GM21717 (cell line): ENCODE results near the gene NFYC.
"Not testable (repeated sequence)": the region's sequence is repeated elsewhere in the genome, so short reads cannot be mapped to it uniquely, and the experiment has no call there.

Source experiments
- ATAC-seq: cut with Tn5 transposase; IDR thresholded peaks from one replicate; pipeline ENCODE4 v1.9.1; 2021; ENCODE audit warnings: mild to moderate bottlenecking, moderate library complexity; ENCODE audit not compliant: unreplicated experiment

Gene NFYC

DNA sequence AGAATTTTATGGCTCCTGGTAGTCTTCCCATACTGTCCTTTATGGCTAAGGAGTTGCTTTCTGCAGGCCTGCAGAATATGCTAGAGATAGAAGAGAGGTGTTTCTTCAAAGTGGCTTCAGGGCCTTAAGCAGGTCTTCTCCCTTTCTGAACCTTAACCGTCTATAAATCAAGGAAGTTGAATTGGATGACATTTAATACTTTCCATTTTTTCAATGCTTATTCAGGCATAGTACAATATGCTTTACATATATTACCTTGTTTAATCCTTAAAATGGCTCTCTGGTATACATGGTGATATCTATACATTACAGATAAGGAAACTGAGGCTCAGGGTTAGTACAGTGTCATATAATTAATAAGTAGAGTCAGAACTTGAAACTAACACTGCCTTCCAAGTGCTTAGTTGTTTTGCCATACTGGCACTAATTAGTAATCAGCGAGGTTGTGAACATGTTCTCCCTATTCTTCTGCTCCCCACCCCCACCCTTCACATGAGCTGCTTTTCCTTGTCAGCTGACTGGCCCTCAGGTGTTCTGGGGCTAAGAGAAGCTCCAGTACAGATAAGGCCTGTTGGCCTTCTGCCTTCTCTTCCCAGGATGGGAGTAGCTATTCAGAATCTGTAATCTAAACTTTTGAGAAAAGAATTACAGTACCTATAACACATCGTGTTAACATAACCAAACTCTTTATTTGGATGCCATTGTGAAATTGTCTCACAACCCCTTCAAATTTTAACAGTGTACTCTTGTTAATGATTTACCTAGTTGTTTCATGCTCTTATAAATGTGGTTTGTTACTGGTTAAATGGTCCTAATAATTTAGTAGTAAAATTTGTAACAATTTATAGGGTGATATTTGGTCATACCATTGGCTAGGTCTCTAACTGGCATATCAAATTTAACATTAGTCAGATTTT lies 13.6 kb downstream of the NFYC start:
- ATAC-seq: no peak

DNA sequence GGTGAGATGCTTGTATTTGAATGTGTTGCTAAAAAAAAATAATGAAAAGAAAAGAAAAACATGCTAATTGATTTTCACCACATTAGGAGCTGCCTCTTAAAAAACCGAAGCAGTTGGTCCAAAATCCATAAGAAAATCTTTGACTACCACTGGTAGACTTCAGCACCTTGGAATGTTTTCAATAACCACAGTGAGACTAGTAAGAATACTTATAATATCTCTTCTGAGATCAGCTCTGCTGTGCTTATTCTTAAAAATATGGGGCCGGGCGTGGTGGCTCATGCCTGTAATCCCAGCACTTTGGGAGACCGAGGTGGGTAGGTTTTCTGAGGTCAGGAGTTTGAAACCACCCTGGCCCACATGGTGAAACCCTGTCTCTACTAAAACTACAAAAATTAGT lies 15.1 kb downstream of the NFYC start:
- no peak for ATAC-seq

DNA sequence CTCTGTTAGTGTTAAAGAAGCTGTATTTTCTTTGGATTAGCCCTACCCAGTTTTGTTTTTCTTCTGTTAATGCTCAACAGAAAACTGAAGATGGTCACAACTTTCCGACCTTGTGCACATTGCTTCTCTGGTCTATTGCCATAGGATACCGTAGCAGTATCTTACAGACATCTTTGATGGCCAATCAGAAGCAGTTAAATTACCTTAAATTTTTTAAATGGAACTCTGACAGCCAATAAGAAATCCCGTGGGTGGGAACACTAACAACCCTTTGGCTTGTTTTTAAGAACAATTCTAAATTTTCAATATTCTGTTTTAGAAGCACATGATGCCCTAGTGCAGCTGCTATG lies 17.2 kb downstream of the NFYC start:
- ATAC-seq: peak; percentile 52

DNA sequence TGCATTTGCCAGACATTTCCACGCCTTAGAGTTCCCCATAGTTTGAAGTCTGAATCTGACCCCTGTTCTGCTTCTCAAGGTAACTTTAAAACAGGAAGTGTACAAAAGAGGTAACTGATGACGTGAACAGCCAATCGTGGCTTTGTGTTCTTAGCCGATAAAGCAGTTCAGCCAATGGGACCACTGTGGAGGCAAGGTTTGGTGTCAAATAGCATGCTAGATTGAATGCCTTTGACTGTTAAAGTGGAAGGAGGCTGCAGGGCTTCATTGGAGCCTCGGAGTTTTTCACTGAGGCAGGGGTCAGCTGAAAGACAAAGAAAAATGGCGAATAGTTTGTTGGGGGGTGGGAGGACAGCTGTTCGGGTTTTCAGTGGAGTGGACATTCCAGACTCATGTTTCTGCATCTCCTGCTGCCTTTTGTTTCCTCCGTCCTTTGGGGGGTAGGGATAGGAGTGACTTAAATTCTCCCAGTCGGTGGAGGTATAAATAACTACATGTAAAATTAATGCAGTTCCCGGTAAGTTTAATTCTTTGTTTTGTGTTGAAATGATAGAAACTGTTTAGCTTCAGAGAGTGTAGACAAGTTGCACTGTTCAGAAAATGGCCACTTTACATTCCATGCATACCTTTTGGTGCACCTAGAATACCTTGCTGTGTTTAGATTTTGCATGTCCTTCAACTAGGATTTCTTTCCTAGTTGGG lies 17.7 kb downstream of the NFYC start:
- peak; percentile 83 for ATAC-seq

DNA sequence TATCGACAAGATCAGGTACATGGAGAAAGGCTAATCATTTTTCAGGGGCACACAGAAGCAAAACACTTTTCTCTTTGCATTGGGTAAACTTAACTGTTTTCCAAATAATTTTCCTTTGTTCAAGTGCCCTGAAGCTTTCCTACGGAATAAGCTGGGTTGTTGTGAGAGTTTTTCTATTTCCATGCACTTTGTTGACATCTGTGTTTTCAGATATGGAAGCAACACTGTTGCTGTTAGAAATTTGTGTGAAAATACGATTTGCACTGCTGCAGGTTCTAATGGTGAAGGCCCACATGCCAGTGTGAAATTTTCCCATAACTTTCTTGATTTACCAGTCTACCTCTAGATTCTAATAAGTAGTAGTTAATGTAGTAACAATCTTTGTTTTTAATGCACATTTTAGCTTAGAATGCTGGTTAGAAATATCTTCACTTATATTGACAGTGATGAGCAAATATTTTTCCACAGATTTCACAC lies 18.3 kb downstream of the NFYC start:
- no peak for ATAC-seq

DNA sequence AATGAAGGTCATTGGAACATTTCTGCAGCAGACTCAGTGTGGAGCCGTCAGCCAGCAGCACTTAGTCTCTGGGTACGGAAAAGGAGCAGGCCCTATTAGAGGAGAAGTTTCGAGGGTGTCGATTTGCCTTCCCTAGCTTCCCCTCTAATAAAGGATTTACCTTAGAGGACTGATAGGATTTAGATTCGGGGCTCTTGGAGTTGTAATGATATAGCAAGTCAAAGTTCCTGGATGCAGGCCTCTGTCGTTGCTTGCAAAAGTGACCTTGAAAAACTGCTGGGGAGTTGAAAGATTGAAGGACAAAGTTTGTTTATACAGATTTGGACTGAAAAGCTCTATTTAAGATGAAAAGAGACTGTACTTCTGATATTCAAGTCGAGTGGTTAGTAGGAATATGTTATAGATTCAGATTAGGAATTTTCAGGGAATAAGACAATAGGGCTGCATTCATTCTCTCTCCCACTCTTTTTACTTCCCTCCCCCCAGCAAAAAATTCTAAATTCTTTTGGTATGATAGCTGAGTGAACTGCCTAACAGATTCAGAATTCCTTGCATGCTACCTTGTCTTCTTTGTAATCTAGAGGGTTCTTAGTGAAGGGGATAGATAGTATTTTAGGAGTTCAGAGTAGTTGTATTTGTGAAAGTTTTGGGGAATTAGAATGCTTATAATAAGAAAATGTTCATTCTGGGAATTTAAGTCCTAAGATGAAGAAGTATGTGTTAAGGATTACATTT lies 19.2 kb downstream of the NFYC start:
- ATAC-seq: no peak

DNA sequence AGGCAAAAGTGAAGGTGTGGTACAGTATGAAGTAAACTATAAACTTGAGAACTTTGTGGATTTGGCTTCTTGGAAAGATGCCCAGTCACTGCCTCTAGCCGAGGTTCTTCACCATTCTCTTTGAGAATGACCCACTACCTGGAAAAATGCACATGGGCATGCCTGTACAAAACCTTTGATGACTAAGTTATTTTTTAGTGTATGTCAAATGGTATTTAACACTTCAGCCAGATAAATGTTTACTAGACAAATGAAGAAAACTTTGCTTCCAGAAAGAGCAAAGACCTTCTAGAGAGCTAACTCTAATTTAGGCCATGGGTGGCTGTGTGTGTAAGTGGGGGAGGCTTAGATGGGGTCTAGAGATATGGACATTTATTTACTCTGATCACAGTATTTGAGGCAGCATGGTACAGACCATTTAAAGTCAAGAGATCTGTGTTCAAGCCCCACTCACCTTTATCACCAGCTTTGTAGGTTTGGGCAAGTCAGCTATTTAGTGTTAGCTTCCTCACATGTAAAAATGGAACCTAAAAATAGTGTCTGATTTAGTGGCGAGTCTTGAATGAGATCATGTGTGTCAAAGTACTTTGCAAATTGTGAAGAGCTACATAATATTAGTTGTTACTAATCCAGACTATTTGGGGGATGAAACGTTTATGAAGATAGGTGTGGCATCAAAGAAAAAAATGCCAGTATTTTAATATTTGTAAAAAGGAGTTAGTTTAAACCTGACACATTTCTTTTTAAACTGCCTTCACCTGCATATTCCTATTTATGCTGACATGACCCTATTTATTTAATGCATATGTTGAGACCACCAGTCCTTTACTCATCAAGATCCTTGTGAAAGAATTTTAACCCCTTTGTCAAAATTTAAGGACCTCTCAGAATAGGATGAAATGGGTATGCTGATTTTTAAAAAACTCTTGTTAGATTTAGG lies 20.2 kb downstream of the NFYC start:
- ATAC-seq: no peak

DNA sequence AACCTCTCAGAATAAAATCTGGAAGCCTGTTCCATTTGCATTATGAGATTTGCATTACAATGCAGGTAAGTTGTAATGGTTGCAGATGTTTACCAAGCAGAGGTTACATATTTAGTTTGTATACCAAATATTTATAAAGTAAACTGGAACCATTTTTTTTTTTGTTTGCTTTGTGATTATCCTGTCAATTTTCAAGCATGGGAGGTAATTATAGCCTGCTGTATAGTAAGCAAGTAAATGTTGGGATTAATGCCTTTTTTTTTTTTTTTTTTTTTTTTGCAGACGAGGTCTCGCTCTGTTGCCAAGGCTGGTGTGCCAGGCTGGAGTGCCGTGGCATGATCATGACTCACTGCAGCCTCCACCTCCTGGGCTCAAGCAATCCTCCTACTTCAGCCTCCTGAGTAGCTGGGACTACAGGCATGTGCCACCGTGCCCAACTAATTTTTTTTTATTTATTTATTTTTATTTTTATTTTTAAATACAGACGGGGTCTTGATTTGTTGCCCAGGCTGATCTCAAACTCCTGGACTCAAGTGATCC lies 21.0 kb downstream of the NFYC start:
- ATAC-seq: no peak

DNA sequence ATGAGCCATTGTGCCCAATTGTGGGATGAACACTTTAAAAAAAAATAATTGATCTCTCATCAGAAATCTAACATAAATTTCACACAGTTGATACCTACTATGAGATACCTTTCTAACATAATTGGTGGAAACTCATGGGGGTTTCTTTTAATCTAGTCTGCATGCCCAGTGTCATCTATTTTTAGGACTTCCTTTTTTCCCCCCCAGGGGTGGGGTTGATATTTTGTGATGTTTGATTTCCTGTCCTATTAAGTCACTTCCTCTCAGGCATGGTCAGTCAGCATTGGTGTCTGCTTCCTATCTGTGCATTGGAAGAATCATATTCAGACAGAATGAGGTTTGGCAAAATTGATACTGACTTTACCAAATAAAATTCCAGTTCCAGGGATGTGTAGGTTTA lies 21.5 kb downstream of the NFYC start:
- ATAC-seq: no peak

DNA sequence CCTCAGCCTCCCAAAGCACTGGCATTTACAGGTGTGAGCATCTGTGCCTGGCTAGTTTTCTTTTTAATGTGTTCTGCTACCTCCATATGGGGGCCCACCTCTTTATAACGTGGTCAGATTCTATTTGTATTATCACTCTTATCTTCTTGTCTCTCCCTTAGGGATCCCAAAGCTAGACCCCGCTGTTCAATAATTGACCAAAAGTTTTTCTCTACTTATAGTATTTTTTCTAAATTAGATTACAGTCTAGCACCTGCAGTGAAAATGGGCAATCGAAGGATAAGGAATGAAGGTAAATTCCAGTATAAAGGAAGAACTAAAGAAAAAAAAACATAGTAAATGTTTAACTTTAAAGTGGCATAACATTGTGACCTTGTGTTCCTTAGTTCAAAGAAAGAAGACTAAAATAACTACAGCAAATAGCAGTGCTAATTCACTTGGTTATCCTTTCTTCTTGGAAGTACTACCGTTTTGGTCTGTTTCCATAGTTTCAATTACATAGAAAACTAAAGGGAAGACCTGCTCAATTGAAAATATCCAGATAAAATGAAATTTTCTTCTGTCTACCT lies 24.1 kb downstream of the NFYC start:
- ATAC-seq: no peak

DNA sequence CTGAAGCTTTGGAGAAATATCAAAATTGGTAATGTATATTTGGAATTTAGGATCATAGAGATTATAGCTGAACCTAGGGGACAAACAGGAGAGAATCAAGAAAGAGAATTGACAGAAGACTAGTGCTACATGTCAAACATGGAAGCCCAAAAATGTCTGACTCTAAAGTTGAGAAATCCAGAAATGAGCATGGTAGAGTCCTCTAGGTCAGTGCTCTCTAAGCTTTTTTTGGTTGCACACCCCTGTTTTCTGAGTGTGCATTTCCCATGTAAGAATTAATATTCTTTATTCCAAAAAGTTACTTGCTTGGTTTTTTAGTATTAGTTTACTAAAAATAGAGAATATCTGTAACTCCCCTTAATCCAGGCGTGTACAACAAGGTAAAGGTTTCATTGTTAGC lies 25.6 kb downstream of the NFYC start:
- no peak for ATAC-seq

DNA sequence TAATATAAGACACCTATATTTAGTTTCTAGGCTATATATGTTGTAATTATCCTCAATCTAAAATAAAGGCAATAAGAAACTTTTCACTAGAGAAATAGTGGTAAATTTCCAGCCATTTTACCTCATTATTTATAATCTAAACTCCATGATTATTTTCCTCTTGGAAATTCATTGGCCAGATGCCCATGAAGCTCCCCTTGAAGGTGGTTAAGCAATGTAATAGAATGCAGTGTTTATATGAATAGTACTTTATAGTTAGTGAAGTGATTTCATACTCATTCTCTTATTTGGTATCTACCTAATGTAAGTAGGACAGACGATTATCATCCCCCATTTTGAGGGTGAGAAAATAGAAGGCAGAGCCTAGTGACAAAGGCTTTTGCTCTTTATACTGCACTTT lies 26.5 kb downstream of the NFYC start:
- ATAC-seq: no peak

DNA sequence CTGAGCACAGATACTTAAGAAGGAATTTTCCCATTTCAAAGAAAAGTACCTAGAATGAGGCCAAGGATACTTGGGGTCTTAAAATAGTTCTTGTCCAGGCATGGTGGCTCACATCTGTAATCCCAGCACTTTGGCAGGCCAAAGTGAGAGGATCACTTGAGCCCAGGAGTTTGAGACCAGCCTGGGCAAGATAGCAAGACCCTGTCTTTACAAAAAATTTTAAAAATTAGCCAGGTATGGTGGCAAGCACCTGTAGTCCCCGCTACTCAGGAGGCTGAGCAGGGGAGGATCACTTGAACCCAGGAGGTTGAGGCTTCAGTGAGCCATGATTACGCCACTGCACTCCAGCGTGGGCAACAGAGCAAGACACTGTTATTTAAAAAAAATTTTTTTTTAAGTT lies 29.0 kb downstream of the NFYC start:
- no peak for ATAC-seq

DNA sequence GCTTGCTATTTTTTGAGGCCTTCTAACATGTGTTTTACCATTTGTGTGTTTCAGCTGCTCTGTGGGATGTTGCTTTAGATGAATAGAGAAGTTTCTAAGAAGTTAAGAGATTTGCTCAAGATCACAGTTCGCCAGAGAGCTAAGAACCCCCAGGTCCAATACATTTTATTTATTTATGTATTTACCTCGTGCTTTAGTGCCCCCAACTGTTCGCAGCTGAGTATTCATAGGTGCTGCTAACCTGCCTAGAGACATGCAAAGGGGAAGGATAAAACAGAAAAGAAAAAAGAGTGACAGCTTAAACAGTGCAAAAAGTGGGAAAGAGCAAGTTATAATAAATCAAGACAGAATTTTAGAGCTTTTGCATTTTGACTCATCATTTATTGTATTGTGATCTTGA lies 31.1 kb downstream of the NFYC start:
- ATAC-seq: no peak

DNA sequence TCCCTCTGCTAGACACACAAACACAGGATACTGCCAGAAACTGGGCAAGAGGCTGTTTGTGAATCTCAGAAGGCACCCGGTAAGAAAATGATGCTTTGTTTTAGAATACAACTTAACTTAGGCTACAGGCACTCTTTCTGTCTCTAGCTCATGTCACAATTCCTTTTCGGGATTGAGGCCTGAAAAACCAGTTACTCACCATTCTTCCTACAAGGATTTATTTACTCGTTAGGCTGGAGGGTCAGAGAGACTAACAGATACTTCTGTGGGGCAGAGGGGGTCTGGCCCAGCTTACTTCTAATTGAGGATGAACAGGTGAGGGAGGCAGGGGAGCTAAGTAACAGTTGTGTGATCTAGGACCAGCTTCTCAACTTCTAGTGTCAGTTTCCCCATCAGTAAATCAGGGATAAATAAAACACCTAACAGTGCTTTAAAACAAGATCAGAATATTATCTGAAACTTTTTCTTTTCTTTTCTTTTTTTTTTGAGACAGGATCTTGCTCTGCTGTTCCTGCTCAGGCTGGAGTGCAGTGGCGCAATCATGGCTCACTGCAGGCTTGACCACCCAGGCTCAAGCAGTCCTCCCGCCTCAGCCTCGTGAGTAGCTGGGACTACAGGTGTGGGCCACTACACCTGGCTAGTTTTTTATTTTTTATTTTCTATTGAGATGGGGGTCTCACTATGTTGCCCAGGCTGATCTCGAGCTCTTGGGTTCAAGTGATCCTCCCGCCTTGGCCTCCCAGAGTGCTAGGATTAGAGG lies 31.9 kb downstream of the NFYC start:
- ATAC-seq: no peak

DNA sequence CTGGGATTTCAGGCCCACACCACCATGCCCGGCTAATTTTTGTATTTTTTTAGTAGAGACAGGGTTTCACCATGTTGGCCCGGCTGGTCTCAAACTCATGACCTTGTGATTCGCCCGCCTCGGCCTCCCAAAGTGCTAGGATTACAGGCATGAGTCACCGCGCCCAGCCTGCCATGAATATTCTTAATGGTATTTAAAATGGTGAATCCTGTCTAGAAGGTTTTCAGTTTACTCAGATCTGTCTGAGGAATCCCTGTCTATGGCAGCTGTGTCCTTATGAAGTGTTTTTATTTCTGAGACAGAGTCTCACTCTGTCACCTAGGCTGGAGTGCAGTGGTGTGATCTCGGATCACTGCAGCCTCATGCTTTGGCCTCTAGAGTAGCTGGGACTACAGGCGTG lies 36.2 kb downstream of the NFYC start:
- not testable (repeated sequence) for ATAC-seq

DNA sequence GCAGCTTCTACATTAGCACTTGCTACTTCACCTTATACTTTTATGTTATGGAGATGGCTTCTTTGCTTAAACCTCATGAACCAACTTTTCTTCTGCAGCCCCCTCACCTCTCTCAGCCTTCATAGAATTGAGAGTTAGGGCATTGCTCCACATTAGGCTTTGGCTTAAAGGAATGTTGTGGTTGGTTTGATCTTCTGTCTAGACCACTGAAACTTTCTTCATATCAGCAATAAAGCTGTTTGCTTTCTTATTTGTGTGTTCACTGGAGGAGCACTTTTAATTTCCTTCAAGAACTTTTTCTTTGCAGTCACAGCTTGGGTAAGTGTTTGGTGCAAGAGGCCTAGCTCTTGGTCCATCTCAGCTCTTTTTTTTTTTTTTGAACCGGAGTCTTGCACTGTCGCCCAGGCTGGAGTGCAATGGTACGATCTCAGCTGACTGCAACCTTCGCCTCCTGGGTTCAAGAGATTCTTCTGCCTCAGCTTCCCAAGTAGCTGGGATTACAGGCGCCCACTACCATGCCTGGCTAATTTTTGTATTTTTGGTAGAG lies 37.9 kb downstream of the NFYC start:
- ATAC-seq: not testable (repeated sequence)

DNA sequence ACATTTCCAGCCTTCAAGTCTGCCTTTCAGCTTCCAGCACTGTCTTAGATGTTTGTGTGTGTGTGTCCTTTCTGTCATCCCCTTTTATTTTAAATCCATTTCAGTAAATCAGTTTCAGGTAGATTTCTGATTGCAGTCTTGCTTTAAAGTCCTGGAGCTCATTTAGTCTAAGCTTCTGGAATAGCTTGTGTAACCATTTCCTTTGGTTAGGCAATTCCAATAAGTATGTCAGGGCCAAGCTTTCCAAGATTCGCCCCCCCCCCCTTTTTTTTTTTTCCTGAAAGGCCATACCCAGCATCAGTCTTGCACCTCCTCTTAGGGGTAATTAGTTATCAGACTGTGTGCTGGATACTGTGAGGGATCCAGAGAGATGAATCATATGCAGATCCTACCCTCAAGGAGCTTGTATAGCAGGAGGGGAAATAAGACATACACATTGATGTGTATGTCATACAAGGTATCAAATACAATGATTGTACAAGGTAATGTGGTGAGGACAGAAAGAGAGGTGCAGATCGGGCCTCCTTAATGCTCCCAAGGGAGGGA lies 41.3 kb downstream of the NFYC start:
- no peak for ATAC-seq
